ENCODE measurements around the gene PARD3B.

DNA sequence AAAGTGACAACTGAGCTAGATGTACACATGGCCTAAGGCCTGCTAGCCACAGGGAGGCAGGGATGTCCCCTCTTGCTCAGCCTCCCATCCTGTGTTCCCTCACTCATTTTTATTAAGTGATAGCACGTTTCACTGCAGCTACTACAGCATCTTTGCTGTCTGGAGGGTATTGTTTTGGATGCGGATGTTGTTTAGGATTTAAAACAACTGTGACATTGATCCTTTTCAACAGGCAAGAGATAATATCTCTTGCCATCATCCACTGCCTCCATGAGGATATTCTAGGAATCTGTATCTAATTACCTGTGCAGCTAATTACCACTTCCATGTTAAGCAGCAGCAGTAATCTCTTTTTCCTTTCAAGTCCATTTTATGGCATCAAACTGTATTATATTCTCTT is 345.4 kb downstream of the PARD3B start:
- TF ChIP-seq POLR2A (IDR thresholded peaks at IDR 0.05; ENCODE audit: low read length) (no peak), GATA1 (IDR thresholded peaks at IDR 0.05; ENCODE audit: low read depth, low read length) (no peak)

Data from erythroblast (primary cell).